ENCODE measurements around the gene PRKACB. TPM values are rescaled to one million over a fixed set of nuclear protein-coding genes. Genes with fewer than 3 reads are reported as not detected.
"Not testable (repeated sequence)": the region's sequence is repeated elsewhere in the genome, so short reads cannot be mapped to it uniquely, and the experiment has no call there.

The PRKACB gene
- polyA plus RNA-seq: 100 to 1,000 TPM; 129 to 147 (median 131) TPM

GRCh38 chr1:84143796-84144565 is at the start of gene PRKACB:
Gene PRKACB, plus strand, starts transcription at chr1:84144271. Its CDS starts 91 bp downstream, at chr1:84144362.
- Mint-ChIP-seq H3K9me3 (peaks cover 0 to under 1% (median 0%) of the 10 kb centered on the region in 6 donors), H3K27ac (peak within 1 kb of the TSS; percentile 95 to 99 (median 98)), H3K4me3 (peak within 1 kb of the TSS; percentile 94 to 100 (median 99)), H3K36me3 (peaks cover 0 to under 1% (median 0%) of the 10 kb centered on the region in 3 donors), H3K27me3 (ENCODE audit: low read depth in 3 of 3) (peaks cover 0 to 2% (median 0%) of the 10 kb centered on the region in 3 donors), H3K4me1 (peaks cover 46 to 63% of the 10 kb centered on the region in 2 donors)
- DNase-seq: peak; percentile 45 to 64 (median 58)

DNA sequence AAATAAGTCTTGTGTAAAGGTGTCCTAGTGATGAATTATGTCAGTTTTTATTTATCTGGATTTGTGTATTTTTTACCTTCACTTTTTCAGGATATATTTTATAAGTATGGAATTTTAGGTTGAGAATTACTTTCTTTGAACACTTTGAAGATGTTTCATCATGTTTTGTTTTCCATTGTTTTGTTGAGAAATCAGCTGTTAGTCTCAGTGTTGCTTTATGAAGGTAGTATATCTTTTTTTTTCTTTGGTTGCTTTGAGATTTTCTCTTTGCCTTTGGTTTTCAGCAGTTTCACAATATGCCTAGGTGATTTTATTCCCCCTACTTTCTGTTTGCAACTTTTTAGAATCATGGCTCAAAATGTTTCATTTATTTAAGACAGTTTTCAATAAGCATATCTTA is 48.8 kb upstream of the PRKACB start:
- Mint-ChIP-seq H3K27ac (no peak overlapping the region), H3K4me3 (no peak overlapping the region), H3K4me1 (peaks cover 9 to 16% of the 10 kb centered on the region in 2 donors), H3K36me3 (peaks cover 0 to 5% (median 0%) of the 10 kb centered on the region in 3 donors), H3K27me3 (ENCODE audit: low read depth in 3 of 3) (peaks cover 0 to 2% (median 0%) of the 10 kb centered on the region in 3 donors), H3K9me3 (no peaks in the 10 kb centered on the region)
- no peak for DNase-seq

DNA sequence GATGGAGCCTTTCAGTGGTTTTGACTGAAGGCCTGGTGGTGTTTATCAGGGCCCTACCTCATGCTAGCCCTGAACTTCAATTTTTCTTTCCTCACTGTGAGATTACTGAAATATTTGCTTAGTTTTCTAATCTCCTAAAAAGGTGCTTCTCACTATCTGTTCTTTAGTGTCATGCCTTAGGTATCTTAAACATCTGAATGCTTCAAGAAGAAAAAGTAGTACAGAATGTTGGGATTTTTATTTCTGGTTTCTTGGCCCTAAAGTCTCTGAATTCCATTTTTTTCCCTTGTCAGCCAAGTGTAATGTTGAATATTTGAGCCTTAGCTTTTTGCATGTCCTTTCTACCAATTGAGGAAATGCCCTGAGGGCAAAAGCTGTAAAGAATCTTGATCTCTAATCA is 47.9 kb upstream of the PRKACB start:
- H3K9me3 Mint-ChIP-seq: no peaks in the 10 kb centered on the region
- H3K27me3 Mint-ChIP-seq (ENCODE audit: low read depth in 3 of 3): peaks cover 0 to 2% (median 0%) of the 10 kb centered on the region in 3 donors
- DNase-seq: no peak
- no peak overlapping the region for H3K4me3 Mint-ChIP-seq
- peaks cover 0 to 5% (median 0%) of the 10 kb centered on the region in 3 donors for H3K36me3 Mint-ChIP-seq
- H3K27ac Mint-ChIP-seq: no peak overlapping the region
- H3K4me1 Mint-ChIP-seq: peaks cover 3 to 7% of the 10 kb centered on the region in 2 donors

DNA sequence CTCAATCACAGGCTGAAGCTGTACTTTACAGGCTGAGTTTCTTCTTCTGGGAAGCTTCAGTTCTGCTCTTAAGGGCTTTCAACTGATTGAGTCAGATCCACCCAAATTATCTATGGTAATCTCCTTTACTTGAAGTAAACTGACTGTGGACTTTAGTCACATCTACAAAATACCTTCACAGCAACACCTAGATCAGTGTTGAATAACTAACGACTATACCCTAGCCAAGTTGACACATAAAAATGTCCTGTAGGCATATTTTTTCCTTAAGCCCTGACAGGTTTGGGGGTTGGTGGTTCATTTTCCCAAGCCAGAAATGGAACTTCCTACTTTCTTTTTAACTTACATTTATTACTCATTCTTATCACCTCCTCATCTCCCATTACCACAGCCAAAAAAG is 42.9 kb upstream of the PRKACB start:
- peaks cover 0 to 5% (median 0%) of the 10 kb centered on the region in 3 donors for H3K36me3 Mint-ChIP-seq
- DNase-seq: no peak
- H3K27me3 Mint-ChIP-seq (ENCODE audit: low read depth in 3 of 3): peaks cover 0 to 2% (median 0%) of the 10 kb centered on the region in 3 donors
- peaks cover 0 to 6% of the 10 kb centered on the region in 2 donors for H3K4me1 Mint-ChIP-seq
- no peak overlapping the region for H3K4me3 Mint-ChIP-seq
- H3K9me3 Mint-ChIP-seq: no peaks in the 10 kb centered on the region
- no peak overlapping the region for H3K27ac Mint-ChIP-seq

DNA sequence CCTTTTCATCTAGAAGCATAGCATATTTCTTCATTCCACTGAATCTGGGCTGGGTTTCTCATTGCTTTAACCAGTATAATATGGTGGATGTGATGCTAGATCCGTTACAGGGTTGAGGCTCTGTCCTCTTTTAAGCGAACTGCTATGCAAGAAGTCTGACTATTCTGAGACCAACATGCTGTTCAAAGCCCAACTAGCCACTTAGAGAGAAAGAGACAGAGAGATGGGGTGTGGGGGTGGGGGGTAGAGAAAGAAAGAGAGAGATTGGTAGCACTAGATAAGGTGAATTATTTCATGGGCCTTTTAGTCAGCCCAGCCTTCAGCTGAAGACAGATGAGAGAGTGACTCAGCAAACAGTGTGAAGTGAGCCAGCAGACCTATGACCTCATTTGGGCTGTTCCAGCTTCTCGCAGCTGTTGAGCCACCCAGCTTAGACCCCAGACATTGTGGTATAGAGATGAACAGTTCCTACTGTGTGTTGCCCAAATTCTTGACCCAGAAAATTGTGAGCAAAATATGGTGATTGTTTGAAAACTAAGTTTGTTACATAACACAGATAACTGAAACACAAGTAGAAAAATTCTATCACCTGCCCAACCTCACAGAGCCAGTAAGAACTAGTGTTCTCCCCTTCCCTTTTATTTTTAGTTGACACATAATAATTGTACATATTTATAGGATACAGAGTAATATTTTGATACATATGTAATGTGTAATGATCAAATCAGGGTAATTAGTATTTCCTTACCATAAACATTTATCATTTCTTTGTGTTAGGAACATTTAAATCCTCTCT is 40.7 kb upstream of the PRKACB start:
- Mint-ChIP-seq H3K27ac (no peak overlapping the region), H3K27me3 (ENCODE audit: low read depth in 3 of 3) (peaks cover 0 to 2% (median 0%) of the 10 kb centered on the region in 3 donors), H3K4me1 (peaks cover 0 to 6% of the 10 kb centered on the region in 2 donors), H3K36me3 (peaks cover 0 to 4% (median 3%) of the 10 kb centered on the region in 3 donors), H3K4me3 (no peak overlapping the region), H3K9me3 (peaks cover 0 to 7% (median under 1%) of the 10 kb centered on the region in 6 donors)
- DNase-seq: no peak

GRCh38 chr1:84107538-84107937 is 36.5 kb upstream of the PRKACB start:
- not testable (repeated sequence) for H3K27ac Mint-ChIP-seq; H3K36me3 Mint-ChIP-seq; H3K4me1 Mint-ChIP-seq; DNase-seq; H3K27me3 Mint-ChIP-seq (ENCODE audit: low read depth in 3 of 3); H3K9me3 Mint-ChIP-seq; H3K4me3 Mint-ChIP-seq

DNA sequence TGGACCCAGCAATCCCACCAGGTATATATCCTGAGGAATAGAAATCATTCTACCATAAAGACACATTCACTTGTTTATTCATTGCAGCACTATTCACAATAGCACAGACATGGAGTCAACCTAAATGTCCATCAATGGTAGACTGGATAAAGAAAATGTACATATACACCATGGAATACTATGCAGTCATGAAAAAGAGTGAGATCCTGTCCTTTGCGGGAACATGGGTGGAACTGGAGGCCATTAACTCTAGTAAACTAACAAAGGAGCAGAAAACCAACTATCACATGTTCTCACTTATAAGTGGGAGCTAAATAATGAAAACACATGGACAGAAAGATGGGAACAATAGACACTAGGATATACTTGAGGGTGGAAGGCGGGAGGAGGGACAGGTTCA is 36.1 kb upstream of the PRKACB start:
- peaks cover 0 to 3% (median 0%) of the 10 kb centered on the region in 3 donors for H3K36me3 Mint-ChIP-seq
- DNase-seq: no peak
- H3K4me1 Mint-ChIP-seq: peaks cover 0 to 5% of the 10 kb centered on the region in 2 donors
- H3K27me3 Mint-ChIP-seq (ENCODE audit: low read depth in 3 of 3): no peaks in the 10 kb centered on the region
- no peak overlapping the region for H3K4me3 Mint-ChIP-seq
- H3K9me3 Mint-ChIP-seq: peaks cover 0 to 7% (median under 1%) of the 10 kb centered on the region in 6 donors
- no peak overlapping the region for H3K27ac Mint-ChIP-seq

GRCh38 chr1:84108900-84109578 is 35.0 kb upstream of the PRKACB start:
- H3K9me3 Mint-ChIP-seq: peaks cover 0 to 7% (median under 1%) of the 10 kb centered on the region in 6 donors
- H3K27me3 Mint-ChIP-seq (ENCODE audit: low read depth in 3 of 3): no peaks in the 10 kb centered on the region
- no peak overlapping the region for H3K27ac Mint-ChIP-seq
- H3K4me1 Mint-ChIP-seq: no peaks in the 10 kb centered on the region
- H3K36me3 Mint-ChIP-seq: peaks cover 0 to 3% (median 0%) of the 10 kb centered on the region in 3 donors
- no peak overlapping the region for H3K4me3 Mint-ChIP-seq
- no peak for DNase-seq

DNA sequence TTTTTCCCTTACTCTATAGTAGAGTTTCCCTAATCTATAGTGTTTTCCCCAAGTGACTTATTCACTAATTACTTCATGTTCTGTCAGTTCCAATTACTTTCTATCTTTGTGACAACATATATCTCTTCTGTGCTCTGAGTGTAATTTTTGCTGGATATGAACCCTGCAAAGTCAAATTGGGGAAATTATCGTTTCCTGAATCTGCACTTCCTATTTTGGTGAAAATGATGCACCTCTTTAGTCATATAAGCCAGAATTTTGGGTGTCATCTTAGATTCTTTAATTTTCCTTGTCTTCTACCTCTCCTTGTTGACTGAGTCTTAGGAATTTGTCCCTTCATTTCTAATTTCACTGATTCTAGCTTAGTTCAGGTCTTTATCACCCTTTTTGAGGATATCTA is 33.4 kb upstream of the PRKACB start:
- Mint-ChIP-seq H3K27ac (no peak overlapping the region), H3K4me3 (no peak overlapping the region), H3K36me3 (peaks cover 0 to 3% (median 0%) of the 10 kb centered on the region in 3 donors), H3K4me1 (no peaks in the 10 kb centered on the region), H3K27me3 (ENCODE audit: low read depth in 3 of 3) (no peaks in the 10 kb centered on the region), H3K9me3 (peaks cover 0 to 7% (median under 1%) of the 10 kb centered on the region in 6 donors)
- DNase-seq: no peak

GRCh38 chr1:84116558-84116957 is 27.5 kb upstream of the PRKACB start:
- H3K4me1 Mint-ChIP-seq: peaks cover 0 to 2% of the 10 kb centered on the region in 2 donors
- no peak overlapping the region for H3K4me3 Mint-ChIP-seq

GRCh38 chr1:84117868-84118267 is 26.2 kb upstream of the PRKACB start:
- peaks cover 0 to 4% (median 0%) of the 10 kb centered on the region in 3 donors for H3K36me3 Mint-ChIP-seq
- no peaks in the 10 kb centered on the region for H3K9me3 Mint-ChIP-seq
- no peak overlapping the region for H3K27ac Mint-ChIP-seq
- no peaks in the 10 kb centered on the region for H3K27me3 Mint-ChIP-seq (ENCODE audit: low read depth in 3 of 3)
- peaks cover 0 to 2% of the 10 kb centered on the region in 2 donors for H3K4me1 Mint-ChIP-seq
- no peak for DNase-seq
- H3K4me3 Mint-ChIP-seq: no peak overlapping the region

More at GRCh38 chr1:84116558-84116957, 27.5 kb upstream of the PRKACB start:
- Mint-ChIP-seq H3K36me3 (peaks cover 0 to 4% (median 0%) of the 10 kb centered on the region in 3 donors), H3K9me3 (no peaks in the 10 kb centered on the region), H3K27me3 (ENCODE audit: low read depth in 3 of 3) (no peaks in the 10 kb centered on the region), H3K27ac (no peak overlapping the region)
- DNase-seq: no peak

DNA sequence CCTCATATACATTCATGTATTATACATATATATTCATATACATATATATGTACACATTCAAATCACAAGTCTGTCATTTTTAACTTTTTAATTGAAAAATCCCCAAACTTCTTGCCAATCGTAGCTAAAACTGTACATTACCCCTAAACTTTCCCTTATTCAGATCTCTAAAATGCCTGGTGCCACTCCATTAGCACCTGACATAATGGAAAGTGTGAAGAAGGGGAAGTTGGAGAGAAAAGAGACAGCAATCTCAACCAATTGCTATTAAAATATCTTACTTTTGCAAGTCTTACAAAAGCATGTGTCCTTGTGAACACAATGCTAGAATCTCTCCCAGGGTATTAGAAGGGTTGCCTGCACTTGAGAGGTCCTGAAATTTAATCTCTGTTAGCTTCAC is 22.7 kb upstream of the PRKACB start:
- DNase-seq: no peak
- no peaks in the 10 kb centered on the region for H3K27me3 Mint-ChIP-seq (ENCODE audit: low read depth in 3 of 3)
- H3K9me3 Mint-ChIP-seq: no peaks in the 10 kb centered on the region
- no peak overlapping the region for H3K27ac Mint-ChIP-seq
- H3K4me3 Mint-ChIP-seq: no peak overlapping the region
- H3K4me1 Mint-ChIP-seq: peaks cover 0 to 2% of the 10 kb centered on the region in 2 donors
- H3K36me3 Mint-ChIP-seq: peaks cover 0 to 4% (median 0%) of the 10 kb centered on the region in 3 donors

DNA sequence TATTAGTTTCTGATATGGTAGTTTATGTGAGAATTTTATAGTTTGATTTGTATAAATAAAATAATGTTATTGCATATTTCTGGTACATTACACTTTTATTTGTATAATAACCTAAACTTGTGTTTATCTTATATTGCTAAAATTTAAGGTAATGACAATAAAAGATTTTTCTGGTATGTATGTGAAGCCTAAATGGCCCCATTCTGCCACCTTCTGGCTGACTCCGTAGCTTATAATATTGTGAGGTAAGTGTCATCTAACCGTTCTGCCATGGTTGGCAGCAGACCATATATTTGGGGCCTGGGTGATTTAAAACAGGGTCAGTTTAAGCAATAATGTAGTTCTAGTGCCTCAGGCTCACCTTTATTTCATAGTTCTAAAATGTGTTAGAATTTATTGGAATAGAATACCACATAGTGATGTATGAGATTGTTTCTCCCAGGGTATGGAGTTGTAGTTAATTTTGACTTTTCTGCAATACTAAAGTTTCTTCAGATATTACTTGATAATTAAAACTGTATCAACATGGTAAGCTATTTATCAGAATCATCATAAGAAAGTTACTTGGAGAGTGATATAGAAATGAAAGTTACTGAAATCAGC is 21.2 kb upstream of the PRKACB start:
- H3K4me3 Mint-ChIP-seq: no peak overlapping the region

More for the DNA sequence above, 21.2 kb upstream of the PRKACB start:
- H3K27me3 Mint-ChIP-seq (ENCODE audit: low read depth in 3 of 3): no peaks in the 10 kb centered on the region
- H3K9me3 Mint-ChIP-seq: no peaks in the 10 kb centered on the region
- H3K4me1 Mint-ChIP-seq: no peaks in the 10 kb centered on the region
- H3K27ac Mint-ChIP-seq: no peak overlapping the region
- peak; percentile 30 to 43 (median 30) for DNase-seq
- H3K36me3 Mint-ChIP-seq: peaks cover 0 to 4% (median 0%) of the 10 kb centered on the region in 3 donors

All from immature natural killer cell (primary cell).